NCI-H128 (cell line): ENCODE data around the gene LRFN2.

Source experiments
- DNase-seq: peaks from one replicate; lab custom pipeline; 2025; ENCODE audit not compliant: unreplicated experiment; lab: John Stamatoyannopoulos, UW

The LRFN2 gene

DNA sequence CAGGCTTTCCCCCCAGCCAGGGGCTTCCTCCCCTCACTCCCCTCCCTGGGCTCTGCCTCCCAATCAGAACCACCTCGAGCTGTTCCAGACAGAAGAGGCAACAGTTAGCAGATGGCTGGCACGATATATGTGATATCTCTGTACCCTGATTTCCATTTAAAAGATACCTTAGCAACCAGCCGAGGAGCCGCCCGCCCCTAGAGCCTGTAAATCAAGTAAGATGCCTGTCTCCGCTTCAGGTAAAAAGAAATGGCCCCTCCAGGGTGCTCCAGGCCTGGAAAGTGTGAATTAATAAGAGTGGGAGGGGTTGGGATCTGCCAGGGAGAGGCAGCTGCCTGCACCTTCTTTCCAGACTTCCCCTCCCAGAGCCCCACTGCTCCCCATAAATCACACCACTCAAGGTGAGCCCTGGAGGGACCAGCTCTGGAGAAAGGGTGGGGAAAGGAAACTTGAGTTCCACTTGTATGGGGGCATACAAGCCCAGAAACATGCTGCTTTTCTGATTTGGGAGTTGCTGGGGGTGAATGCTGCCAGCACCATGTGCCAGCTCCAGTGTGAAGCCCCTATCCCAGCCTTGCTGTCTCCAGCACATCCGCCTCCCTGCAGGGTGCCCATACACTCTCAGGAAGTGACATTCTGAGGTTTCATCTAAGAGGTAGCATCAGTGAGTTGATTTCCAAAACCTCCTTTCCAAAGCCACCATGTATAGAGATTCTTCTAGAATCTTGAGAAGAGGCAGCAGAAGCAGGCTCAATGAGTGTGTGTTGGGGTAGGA, 148.0 kb downstream of the LRFN2 start:
- peak; percentile 22 for DNase-seq

DNA sequence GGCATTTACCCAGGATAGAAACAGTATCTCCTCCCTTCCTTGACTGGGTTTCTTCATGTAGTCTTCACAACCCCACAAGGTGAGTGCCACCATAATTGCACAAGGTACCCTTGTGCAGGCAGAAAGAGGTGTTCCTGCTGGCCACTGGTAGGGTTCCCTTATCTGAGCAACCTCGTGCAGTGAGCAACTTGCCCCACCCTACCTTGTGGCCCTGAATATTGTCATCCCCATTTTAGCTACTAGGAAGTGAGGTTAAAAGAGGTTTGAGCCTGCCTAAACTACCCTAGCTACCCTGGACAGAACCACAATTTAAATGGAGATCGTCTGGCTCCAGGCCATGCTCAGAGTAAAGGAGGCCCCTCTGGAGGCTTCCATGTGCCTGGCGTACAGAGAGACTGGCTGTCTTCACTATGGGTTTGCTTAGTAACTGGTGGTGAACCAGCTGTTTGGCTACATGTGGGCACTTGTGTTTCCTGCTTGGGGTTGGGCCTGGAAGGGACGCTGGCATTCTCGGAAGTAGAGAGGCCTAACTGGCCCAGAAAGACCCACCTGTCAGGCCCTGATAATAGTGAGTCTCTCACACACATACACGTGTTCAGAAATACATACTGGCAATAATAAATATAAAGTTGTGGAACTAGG, 148.8 kb downstream of the LRFN2 start:
- no peak for DNase-seq

DNA sequence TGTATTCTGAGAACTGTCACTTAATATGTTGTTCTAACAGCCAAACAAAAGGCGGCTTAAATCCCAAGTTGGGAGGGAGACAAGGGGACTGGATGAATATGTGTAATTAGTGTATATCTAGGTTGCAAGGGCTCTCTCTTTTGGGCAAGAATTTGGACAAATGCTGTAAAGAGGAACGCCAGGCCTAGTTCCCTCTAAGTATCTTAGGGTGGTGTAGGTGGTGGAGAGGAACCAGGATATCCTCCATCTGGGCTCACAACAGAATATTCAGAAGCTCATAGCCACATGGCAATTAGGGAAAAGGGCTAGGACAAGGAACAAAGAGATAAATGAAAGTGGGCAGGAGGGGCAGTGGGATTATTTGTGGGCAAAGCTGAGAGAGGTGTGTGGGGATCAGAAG, 149.5 kb downstream of the LRFN2 start:
- DNase-seq: no peak

DNA sequence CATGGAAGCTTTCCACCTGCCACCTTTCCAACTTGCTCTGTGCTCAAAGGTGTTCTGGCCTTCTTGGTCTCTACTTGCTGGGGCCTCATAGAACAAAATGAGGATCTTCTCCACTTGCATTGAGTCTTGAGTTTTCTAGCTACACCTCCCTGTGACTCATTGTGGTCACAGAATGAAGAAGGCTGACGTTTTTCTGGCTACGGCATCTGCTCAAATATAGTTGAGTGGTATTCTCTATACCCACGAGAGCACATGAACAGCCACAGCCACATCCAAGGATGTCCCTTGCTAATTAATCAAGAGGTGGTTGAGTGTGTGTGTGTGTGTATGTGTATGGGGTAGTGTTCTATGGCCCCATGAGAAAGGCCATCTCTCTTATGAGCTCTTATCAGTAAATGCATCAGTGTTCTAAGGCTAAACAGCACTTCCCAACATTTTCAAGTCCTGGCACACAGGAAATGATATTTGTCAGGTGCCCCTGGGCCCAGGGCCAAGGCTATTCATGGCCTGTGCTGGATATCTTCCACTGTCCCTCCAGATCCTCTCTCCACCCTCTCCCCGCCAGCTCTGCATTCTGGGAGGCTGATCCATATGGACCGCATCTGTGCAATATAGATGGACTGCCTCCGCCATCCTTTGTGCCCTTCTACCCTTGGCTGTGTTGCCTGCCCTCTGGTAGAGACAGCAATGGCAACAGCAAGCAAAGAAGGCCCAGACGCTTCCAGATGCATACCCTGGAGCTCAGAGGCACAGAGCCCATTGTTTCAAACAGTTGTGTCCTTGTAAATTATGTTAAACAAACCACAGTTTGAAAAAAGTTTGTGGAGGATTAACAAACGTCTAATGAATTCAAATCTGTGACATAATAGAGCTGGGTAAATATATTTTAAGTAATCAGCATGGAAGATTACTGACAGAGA, 150.2 kb downstream of the LRFN2 start:
- DNase-seq: no peak

DNA sequence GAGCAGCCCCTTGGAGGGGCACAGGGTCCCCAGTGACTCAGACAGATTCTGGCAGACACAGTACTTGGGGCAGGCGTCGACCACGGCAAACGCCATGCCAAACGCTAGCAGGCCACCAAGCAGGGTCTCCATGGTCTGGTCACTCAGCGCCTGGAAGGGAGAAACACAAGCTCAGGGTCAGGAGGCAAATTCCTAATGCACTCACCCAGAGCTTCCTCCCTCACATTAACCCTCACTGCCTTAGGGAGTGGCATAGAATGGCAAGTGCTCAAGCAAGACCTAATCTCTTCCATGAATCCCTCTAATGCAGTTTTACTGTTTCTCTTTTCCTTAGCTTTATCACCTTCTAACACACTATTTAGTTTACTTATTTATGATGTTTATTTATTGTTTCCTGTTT, 154.2 kb downstream of the LRFN2 start:
- DNase-seq: no peak

DNA sequence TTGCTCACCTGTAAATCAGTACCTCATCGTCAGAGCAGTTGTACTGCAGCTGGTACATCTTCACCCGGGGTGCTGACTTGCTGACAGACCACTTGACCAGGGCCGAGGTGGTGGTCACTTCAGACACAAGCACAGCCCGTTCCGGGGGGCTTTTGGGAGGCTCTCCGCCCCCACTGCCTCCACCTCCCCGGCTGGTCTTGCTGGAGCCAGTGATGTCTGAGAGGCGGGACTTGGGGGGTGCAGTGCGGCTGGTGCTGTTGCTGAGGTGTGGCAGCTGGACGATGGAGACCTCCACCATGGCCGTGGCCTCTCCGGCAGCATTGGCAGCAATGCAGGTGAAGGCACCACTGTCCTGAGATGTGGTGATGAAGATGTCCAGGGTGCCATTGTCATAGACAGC, 155.5 kb downstream of the LRFN2 start:
- DNase-seq: no peak

DNA sequence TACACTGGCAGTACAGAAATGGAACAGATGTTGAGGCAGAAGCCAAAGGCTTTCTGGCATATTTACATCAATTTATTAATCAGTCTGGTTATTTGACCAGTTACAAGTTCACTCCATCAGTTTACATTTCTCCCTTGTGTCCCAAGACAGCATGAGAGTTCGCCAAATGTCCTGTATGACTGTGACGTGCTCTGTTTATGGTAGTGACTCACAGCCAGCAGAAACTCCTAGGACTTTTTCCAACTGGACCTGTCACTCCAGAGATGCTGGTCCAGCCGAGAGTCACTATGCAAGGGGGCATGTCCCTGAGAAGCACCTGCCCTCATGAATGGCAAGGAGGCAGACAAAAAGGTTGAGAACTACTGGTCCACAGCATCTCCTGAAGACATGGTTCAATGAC, 160.0 kb downstream of the LRFN2 start:
- DNase-seq: no peak

DNA sequence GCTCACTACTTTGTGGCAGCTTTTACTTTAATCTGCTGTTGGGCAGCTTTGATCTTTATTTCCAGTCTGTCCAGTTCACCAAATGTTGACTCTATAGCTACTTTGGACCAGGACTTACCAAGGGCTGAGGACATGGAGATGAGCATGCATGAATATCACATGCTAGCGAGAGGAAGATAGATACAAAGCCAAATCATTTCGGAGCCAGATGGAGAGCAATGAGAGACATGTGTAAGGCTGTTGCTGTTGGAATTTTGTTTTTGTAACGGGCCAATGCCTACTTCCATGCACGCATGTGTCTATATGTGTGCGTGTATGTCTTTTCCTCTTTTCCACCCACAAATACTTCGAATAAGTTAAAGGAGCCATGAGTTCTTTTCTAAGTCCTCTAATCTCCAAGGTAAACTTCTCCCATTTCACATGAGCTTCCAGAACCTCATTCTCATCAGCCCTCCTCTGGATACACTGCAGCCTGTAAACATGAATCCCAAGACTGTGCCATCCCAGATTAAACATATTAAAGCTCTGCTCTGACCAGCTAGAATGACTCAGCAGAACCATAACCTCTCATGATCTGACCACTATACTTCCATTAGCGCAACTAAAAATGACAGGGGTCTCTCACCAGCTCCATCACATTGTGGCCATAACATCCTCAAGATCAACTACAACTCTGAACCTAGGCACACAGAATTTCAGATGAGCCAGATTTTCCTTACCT, 160.7 kb downstream of the LRFN2 start:
- no peak for DNase-seq

DNA sequence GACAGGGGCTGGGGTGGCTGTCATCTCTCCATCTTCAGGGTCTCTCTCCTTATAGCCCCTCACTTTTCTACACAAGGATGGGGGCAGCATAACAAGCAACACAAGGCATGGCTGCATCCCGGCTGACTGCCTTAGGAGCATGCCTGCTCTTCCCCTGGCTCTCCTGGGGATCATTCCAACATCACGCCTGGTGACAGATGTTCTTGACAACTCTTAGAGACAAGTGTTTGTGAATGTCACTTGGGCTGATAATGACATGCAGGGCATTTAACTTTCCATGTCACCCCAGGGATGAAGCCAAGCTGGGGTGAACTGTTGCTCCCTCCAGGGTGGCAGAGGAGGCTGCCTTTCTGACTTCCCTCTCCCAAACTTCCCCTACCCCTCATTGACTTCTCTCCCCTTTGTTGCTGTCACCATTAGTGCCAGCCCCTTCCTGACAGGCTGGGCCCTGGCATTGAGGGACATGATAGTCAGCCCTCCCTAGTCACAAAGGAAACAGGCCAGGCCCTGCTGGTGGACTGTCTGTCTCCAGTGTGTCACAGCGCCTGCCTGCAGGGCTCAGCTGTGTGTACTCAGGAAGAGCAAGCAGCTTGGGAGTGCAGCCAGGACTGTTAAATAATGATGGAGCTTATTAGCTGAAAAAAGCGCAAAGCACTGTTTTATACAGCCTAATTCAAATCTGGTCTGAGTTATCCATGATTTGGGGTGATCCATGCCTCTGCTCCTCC, 161.8 kb downstream of the LRFN2 start:
- no peak for DNase-seq

DNA sequence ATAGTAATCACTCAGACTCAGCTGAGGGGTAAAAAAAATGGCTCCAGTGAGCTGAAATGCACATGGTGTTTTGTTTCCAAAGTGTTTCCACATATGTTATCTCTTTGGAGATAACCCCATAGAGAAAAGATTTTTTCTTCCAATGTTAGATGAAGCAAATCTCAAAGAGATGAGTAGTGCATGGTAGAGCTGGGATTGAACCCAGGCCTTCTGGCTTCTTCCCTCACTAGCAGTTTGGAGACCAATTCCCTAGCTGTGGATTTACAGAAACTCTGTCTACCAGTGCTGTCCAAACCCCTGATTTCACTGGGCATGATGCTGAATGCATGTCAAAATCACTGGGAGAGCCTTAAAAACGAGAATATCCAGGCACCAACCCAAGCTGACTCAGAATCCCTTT, 165.1 kb downstream of the LRFN2 start:
- no peak for DNase-seq

DNA sequence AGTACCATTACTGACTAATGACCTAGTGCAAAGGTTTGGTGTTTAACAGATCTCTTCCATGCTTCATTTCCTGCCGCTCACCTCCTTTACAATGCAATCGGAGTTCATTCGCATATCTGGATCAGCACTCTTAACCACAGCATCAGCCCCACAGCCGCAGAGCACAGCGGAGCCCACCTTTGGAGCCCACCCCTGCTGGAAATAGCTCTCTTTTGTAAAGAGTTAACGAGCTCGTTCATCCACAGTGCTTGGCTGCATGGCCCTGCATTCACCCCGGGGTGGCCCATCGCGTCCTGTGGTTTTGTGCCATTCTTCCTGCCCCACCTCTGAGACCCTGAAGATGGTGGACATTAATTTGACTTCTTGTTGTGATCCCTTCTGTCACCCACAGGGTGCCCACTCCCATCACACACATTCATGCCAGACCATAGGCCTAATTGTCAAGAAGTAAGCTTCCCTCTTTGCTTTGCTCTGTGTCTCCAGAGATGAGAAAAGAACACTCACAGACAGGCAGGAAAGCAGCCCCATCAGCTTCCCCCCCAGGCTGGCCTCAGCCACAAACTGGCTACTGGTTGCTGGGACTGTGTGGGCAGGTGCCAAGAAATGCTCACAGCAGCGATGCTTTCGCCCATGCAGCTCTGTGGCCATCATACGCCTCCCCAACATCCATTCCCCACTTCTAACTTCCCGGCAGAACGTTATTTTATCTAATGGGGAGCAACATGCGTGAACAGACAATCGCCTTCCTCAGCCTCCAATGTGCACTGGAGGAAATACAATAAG, 167.0 kb downstream of the LRFN2 start:
- DNase-seq: no peak

DNA sequence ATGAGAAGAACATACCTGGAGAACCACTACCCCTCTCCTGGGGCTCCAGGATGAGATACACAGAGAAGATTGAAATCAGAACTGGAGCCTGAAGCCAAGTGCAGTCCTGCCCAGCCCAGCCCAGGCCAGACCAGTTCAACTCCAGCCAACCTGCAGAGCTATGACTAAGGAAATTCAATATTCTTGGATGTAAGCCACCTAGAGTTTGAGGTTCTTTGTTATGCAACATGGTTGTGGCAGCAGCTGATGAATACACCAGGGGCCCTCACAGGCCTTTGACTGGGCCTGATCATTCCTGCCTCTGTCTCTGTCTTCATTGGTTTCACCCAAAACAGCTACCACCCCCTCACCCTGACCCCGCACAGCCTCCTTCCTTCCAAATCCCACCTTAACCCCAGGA, 167.8 kb downstream of the LRFN2 start:
- DNase-seq: no peak

DNA sequence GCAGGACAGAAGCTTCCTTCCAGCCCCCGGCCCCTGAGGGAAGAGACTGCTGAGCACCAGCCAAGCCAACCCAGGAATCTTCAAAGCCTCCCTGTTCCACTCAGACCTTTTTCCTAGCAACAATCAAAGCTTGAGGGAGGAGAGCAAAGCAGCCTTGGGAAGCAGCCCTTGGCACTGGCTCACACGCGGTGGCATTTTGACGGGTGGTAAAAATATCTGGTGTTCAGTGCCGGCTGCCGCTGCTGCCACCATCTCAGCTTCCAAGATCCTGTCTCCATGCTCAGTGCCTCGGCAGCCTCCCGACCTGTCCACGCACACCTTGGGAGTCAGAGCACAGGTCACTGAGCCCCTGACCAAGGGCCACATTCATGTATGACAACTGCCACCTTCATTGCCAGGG, 170.1 kb downstream of the LRFN2 start:
- no peak for DNase-seq

DNA sequence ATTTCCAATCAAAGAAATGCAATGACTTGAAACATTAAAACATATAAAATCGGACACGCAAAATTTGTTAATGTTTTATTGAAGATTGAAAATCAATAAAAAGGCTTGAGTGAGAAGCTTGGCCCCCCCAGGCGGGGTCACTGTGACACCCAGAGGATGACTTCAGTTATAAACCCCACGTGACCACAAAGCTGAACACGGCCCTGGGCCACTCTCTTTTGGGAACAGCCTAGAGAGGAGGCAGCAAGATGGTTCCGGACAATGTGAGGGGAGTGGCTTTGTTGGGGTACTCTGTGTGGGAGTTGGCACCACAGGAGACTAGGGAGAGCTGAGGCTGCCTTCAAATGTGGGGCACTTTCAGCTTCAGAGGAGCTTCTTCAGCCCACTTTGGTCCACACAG, 172.5 kb downstream of the LRFN2 start:
- no peak for DNase-seq

DNA sequence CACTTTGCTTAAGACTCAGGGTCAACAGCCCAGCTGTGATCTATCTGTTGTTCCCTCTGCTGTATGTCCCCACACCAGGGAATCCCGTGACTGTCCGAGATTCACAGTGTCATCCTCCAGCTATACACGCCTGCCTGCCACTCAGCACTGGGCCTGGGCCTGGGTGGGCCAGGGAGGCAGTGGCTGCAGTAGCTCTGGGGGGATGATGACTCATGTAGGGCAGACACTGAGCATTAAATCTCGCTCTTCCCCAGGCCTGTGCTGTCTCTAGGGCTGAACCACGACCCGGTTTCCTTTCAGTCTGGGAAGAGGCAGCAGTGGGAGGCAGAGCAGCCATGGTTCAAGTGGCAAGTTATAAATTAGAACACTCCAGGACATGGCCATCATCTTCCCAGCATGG, 173.9 kb downstream of the LRFN2 start:
- DNase-seq: no peak

DNA sequence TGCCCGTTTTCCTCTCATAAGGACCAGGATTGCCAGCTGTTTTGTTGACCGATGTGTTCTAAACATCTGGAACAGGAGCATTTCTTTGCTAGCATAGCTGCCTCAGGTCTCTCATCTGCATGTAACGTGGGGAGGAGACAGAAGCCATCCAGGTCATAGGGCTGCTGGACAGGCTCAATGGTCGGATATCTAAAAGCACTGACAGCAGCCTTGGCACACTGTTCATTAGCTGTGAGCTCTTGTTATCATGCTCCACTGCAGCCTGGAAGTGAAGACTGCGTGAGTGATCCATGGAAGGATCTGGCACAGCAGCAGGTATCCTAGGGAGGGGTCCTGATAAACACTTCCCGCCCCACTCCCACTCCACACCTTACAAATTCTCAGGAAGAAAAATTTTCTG, 175.3 kb downstream of the LRFN2 start:
- no peak for DNase-seq

DNA sequence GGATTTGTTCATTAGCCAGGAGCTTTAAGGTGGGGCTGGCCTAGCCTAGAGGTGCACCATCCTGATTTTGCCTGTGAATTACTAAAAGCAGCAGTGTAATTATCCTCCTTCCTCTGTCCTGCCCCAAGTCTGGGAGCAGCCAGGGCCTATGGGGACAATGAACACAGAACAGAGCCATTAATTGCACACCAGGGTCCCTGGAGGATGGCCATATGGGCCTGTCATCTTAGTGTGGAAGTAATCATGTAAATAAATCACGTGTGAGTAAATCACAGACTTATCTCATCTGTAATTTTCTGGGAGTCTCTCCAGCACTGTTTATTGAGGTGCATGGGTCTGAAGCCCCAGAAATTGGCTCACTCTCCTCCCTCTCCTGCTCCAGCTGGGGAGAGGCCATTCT, 176.3 kb downstream of the LRFN2 start:
- no peak for DNase-seq

DNA sequence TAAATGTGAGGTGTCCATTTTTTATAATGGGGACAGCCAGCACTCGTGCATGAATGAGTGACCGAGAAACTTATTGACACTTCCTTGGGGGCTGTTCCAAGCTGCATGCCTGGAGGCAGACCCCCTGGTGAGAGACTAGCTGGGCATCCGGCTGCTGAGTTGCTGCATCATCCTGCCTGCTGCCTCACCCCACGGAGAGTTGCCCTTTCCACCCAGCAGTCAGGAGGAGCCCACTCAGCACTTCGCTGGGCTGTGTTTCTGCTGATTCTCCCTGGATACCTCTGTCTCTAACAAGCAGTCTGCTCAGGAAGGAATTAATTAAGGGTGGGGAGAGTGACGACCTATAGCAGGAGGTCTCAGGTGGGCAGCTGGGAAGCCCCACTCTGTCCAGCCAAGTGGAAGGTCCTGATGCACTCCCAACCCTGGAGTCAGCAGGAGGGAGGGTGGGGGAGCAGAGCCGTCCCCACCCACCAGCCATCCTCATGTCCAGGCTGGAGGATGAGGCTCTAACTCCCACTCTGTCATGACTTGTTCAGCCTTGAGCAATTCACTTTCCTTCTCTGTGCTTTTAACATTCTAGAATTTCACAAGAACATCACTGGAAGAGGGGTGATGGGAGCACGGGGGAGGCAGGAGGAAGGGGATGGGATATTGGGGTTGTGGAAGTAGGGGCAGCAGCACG, 177.3 kb downstream of the LRFN2 start:
- DNase-seq: no peak
